Measurements from ENCODE around the gene TUBA4A. TPM values are rescaled to one million over a fixed set of nuclear protein-coding genes. Genes with fewer than 3 reads are reported as not detected.

The TUBA4A gene
- total and polyA plus RNA-seq, 8 donors: 24.1 to 84.0 (median 39.7) TPM

GRCh38 chr2:219277703-219278654 is 24.3 kb upstream of the TUBA4A start:
- intact Hi-C loops (cut with DNase I): no loop called here
- H3K27ac ChIP-seq: peak overlapping the region; percentile 99
- TF ChIP-seq CTCF (IDR thresholded peaks at IDR 0.05): peak; percentile 96 to 99
- peak overlapping the region in 1 of 2 donors; percentile 78 for H3K4me3 ChIP-seq
- peak; percentile 63 to 93 (median 82) for DNase-seq
- no peaks in the 10 kb centered on the region for H3K27me3 ChIP-seq
- H3K36me3 ChIP-seq: peaks cover 0 to 21% of the 10 kb centered on the region in 2 donors
- ATAC-seq: peak; percentile 55
- H3K4me1 ChIP-seq: peaks cover 15 to 39% of the 10 kb centered on the region in 2 donors
- H3K9me3 ChIP-seq: no peaks in the 10 kb centered on the region

GRCh38 chr2:219274361-219274921 is 20.7 kb upstream of the TUBA4A start:
- H3K4me1 ChIP-seq: peaks cover 11 to 18% of the 10 kb centered on the region in 2 donors
- DNase-seq: peak in 1 of 4 donors; percentile 72
- intact Hi-C loops (cut with DNase I): no loop called here
- no peak overlapping the region for H3K4me3 ChIP-seq
- peak; percentile 49 for ATAC-seq
- no peaks in the 10 kb centered on the region for H3K27me3 ChIP-seq
- no peak for TF ChIP-seq CTCF (IDR thresholded peaks at IDR 0.05)
- peak overlapping the region; percentile 53 to 86 for H3K27ac ChIP-seq
- H3K9me3 ChIP-seq: no peaks in the 10 kb centered on the region
- H3K36me3 ChIP-seq: no peaks in the 10 kb centered on the region

- Histone ChIP-seq H3K27ac (peak overlapping the region; percentile 53 to 86), H3K4me3 (no peak overlapping the region), H3K4me1 (peaks cover 11 to 17% of the 10 kb centered on the region in 2 donors), H3K9me3 (no peaks in the 10 kb centered on the region), H3K36me3 (no peaks in the 10 kb centered on the region), H3K27me3 (no peaks in the 10 kb centered on the region)
- TF ChIP-seq CTCF (IDR thresholded peaks at IDR 0.05): no peak
- DNase-seq: no peak
- intact Hi-C loops (cut with DNase I): no loop called here
- ATAC-seq: peak; percentile 62
Observed at GRCh38 chr2:219273937-219274336, 20.2 kb upstream of the TUBA4A start.

- DNase-seq: no peak
- intact Hi-C loops (cut with DNase I): no loop called here
Observed at GRCh38 chr2:219272995-219273394, 19.3 kb upstream of the TUBA4A start.

More at GRCh38 chr2:219272995-219273394, 19.3 kb upstream of the TUBA4A start:
- TF ChIP-seq CTCF (IDR thresholded peaks at IDR 0.05): no peak
- H3K4me3 ChIP-seq: no peak overlapping the region
- no peaks in the 10 kb centered on the region for H3K9me3 ChIP-seq
- H3K4me1 ChIP-seq: peaks cover 2 to 8% of the 10 kb centered on the region in 2 donors
- no peaks in the 10 kb centered on the region for H3K36me3 ChIP-seq
- no peaks in the 10 kb centered on the region for H3K27me3 ChIP-seq
- no peak overlapping the region for H3K27ac ChIP-seq
- ATAC-seq: no peak

Data from left lung (tissue), 10 donors.